Activated naive CD8-positive, alpha-beta T cell treated with anti-CD3 and anti-CD28 coated beads, Interleukin-2, amount 50 U/mL, for 16 hours (primary cell): ENCODE measurements around the gene LEMD1.

Source experiments
- DNase-seq: peaks from one replicate; pipeline ENCODE4 v3.0.0-alpha.2; 2020; ENCODE audit warnings: low read depth, low spot score

Gene LEMD1

GRCh38 chr1:205356440-205357139 is 65.3 kb downstream of the LEMD1 start, which contains the start of gene KLHDC8A:
TSS of gene KLHDC8A (minus strand) at chr1:205356922. CDS start at chr1:205343604, 13,318 bp downstream.
- DNase-seq: no peak

GRCh38 chr1:205355075-205355453 is 66.8 kb downstream of the LEMD1 start:
- no peak for DNase-seq

GRCh38 chr1:205354259-205355074 is 67.4 kb downstream of the LEMD1 start:
- peak; percentile 34 for DNase-seq

GRCh38 chr1:205353612-205354011 is 68.2 kb downstream of the LEMD1 start:
- DNase-seq: no peak

GRCh38 chr1:205353191-205353590 is 68.7 kb downstream of the LEMD1 start:
- DNase-seq: no peak

- DNase-seq: no peak
These were observed 69.7 kb downstream of the LEMD1 start for GRCh38 chr1:205351984-205352713.

- no peak for DNase-seq
These were observed 71.1 kb downstream of the LEMD1 start for GRCh38 chr1:205350691-205351141.

- no peak for DNase-seq
These were observed 71.7 kb downstream of the LEMD1 start for GRCh38 chr1:205350124-205350523.

- no peak for DNase-seq
These were observed 73.0 kb downstream of the LEMD1 start for GRCh38 chr1:205348554-205349487.

GRCh38 chr1:205346956-205347574 is 74.8 kb downstream of the LEMD1 start:
- DNase-seq: no peak

- no peak for DNase-seq
These were observed 76.1 kb downstream of the LEMD1 start for GRCh38 chr1:205345761-205346160.

- DNase-seq: no peak
These were observed 77.6 kb downstream of the LEMD1 start for GRCh38 chr1:205344066-205344928.

- DNase-seq: no peak
These were observed 78.3 kb downstream of the LEMD1 start for GRCh38 chr1:205343431-205344065.

GRCh38 chr1:205342986-205343385 is 78.9 kb downstream of the LEMD1 start:
- no peak for DNase-seq

- no peak for DNase-seq
These were observed 81.2 kb downstream of the LEMD1 start for GRCh38 chr1:205340676-205341075.

GRCh38 chr1:205339717-205340116 is 82.1 kb downstream of the LEMD1 start:
- no peak for DNase-seq

GRCh38 chr1:205339197-205339702 is 82.6 kb downstream of the LEMD1 start:
- no peak for DNase-seq

GRCh38 chr1:205338011-205338410 is 83.8 kb downstream of the LEMD1 start:
- DNase-seq: no peak

GRCh38 chr1:205337481-205337880 is 84.4 kb downstream of the LEMD1 start:
- no peak for DNase-seq
